ENCODE measurements around the gene PTGIS.

The PTGIS gene

GRCh38 chr20:49507741-49508434, 60.0 kb downstream of the PTGIS start:
- Histone ChIP-seq H3K27ac (replicated peaks) (no peak overlapping the region), H3K4me3 (replicated peaks; ENCODE audit: insufficient read depth, low read length) (no peak overlapping the region), H3K27me3 (ENCODE audit: insufficient read depth, poor library complexity, severe bottlenecking) (peaks cover 10% of the 10 kb centered on the region)
- TF ChIP-seq REST (IDR thresholded peaks at IDR 0.05; ENCODE audit: insufficient replicate concordance, low read depth): no peak
- DNase-seq (ENCODE audit: low read depth in 1 of 2, low spot score in 1 of 2): no peak

- TF ChIP-seq REST (IDR thresholded peaks at IDR 0.05; ENCODE audit: insufficient replicate concordance, low read depth) (no peak), GABPA (IDR thresholded peaks at IDR 0.05; ENCODE audit: low read depth) (no peak), POLR2AphosphoS5 (IDR thresholded peaks at IDR 0.05; ENCODE audit: low read depth) (no peak), SPI1 (IDR thresholded peaks at IDR 0.05; ENCODE audit: borderline replicate concordance, low read depth) (no peak), CTCF (IDR thresholded peaks at IDR 0.05; ENCODE audit: insufficient read depth, low read length) (no peak)
- Histone ChIP-seq H3K27ac (replicated peaks) (no peak overlapping the region), H3K4me3 (replicated peaks; ENCODE audit: insufficient read depth, low read length) (no peak overlapping the region), H3K27me3 (ENCODE audit: insufficient read depth, poor library complexity, severe bottlenecking) (peaks cover 10% of the 10 kb centered on the region)
- DNase-seq (ENCODE audit: low read depth in 1 of 2, low spot score in 1 of 2): no peak
Observed at GRCh38 chr20:49505518-49505917, 62.4 kb downstream of the PTGIS start.

- no peak overlapping the region for H3K4me3 ChIP-seq (replicated peaks; ENCODE audit: insufficient read depth, low read length)
- TF ChIP-seq CTCF (IDR thresholded peaks at IDR 0.05; ENCODE audit: insufficient read depth, low read length): no peak
- TF ChIP-seq REST (IDR thresholded peaks at IDR 0.05; ENCODE audit: insufficient replicate concordance, low read depth): no peak
- TF ChIP-seq SPI1 (IDR thresholded peaks at IDR 0.05; ENCODE audit: borderline replicate concordance, low read depth): no peak
- TF ChIP-seq POLR2AphosphoS5 (IDR thresholded peaks at IDR 0.05; ENCODE audit: low read depth): no peak
- no peak overlapping the region for H3K27ac ChIP-seq (replicated peaks)
- H3K27me3 ChIP-seq (ENCODE audit: insufficient read depth, poor library complexity, severe bottlenecking): peaks cover 8% of the 10 kb centered on the region
- DNase-seq (ENCODE audit: low read depth in 1 of 2, low spot score in 1 of 2): no peak
Observed at GRCh38 chr20:49503176-49503575, 64.8 kb downstream of the PTGIS start.
